HepG2 (cell line): Measurements from ENCODE around the gene CHCHD1. TPM values are rescaled to one million over a fixed set of nuclear protein-coding genes. Genes with fewer than 3 reads are reported as not detected.

Source experiments
- GABPA ChIP-seq, 2 experiments: IDR thresholded peaks; 2 replicates each; pipeline ENCODE4 v1.6.1; 2011 to 2016; ENCODE audit warnings: low read depth in 2 of 2, low read length in 1 of 2, missing biosample characterization in 1 of 2, missing genetic modification characterization in 1 of 2
- HMG20B ChIP-seq: conservative IDR thresholded peaks from 2 replicates; pipeline ENCODE4 v1.6.1; 2016; ENCODE audit warnings: missing genetic modification reagents, missing compliant biosample characterization
- KLF6 ChIP-seq: IDR thresholded peaks from 2 replicates; pipeline ENCODE4 v1.8.0; 2016; ENCODE audit warnings: missing biosample characterization, missing genetic modification reagents
- MIER3 ChIP-seq: IDR thresholded peaks from 2 replicates; pipeline ENCODE4 v1.6.1; 2016; ENCODE audit warnings: missing compliant biosample characterization, borderline replicate concordance
- MYPOP ChIP-seq: sonication (generic); formaldehyde crosslinking; IDR thresholded peaks from 2 replicates; pipeline ENCODE4 v1.8.1; 2023; ENCODE audit warnings: mild to moderate bottlenecking, moderate library complexity, missing genetic modification reagents
- NR2F6 ChIP-seq, 2 experiments: IDR thresholded peaks; 2 replicates each; pipeline ENCODE4 v1.6.1; 2016; ENCODE audit warnings: antibody characterized with exemption in 1 of 2, mild to moderate bottlenecking in 1 of 2
- PAXIP1 ChIP-seq: sonication (generic); formaldehyde crosslinking; conservative IDR thresholded peaks from 2 replicates; pipeline ENCODE4 v1.4.0; 2020; ENCODE audit warnings: mild to moderate bottlenecking, missing genetic modification reagents, moderate library complexity
- POLR2G ChIP-seq: fragments of 200-400 bp; formaldehyde crosslinking; IDR thresholded peaks from 2 replicates; pipeline ENCODE4 v1.6.1; 2018; ENCODE audit warnings: mild to moderate bottlenecking, low read depth, low read length, moderate library complexity
- REPIN1 ChIP-seq: sonication (generic); formaldehyde crosslinking; IDR thresholded peaks from 2 replicates; pipeline ENCODE4 v1.8.0; 2022; ENCODE audit warnings: missing genetic modification reagents, low read depth, mild to moderate bottlenecking, borderline replicate concordance
- RXRA ChIP-seq: sonication (generic); formaldehyde crosslinking; IDR thresholded peaks from 2 replicates; pipeline ENCODE4 v1.5.1; 2020; ENCODE audit warnings: missing genetic modification reagents
- SCMH1 ChIP-seq: sonication (generic); formaldehyde crosslinking; IDR thresholded peaks from 2 replicates; pipeline ENCODE4 v1.9.0; 2021; ENCODE audit warnings: missing genetic modification reagents, mild to moderate bottlenecking, borderline replicate concordance
- SMARCC2 ChIP-seq: fragments of 450-650 bp; IDR thresholded peaks from 2 replicates; pipeline ENCODE4 v1.6.1; 2017; ENCODE audit warnings: antibody characterized with exemption, mild to moderate bottlenecking
- TBP ChIP-seq: sonication (generic); formaldehyde crosslinking; IDR thresholded peaks from 2 replicates; pipeline ENCODE4 v1.5.0; 2020; ENCODE audit warnings: missing genetic modification reagents
- THAP11 ChIP-seq: IDR thresholded peaks from 2 replicates; pipeline ENCODE4 v1.6.1; 2016; ENCODE audit warnings: missing biosample characterization, missing genetic modification reagents
- TRAFD1 ChIP-seq: sonication (generic); formaldehyde crosslinking; IDR thresholded peaks from 2 replicates; pipeline ENCODE4 v1.5.1; 2020; ENCODE audit warnings: missing genetic modification reagents, mild to moderate bottlenecking, borderline replicate concordance
- ZNF207 ChIP-seq: fragments of 450-650 bp; IDR thresholded peaks from 2 replicates; pipeline ENCODE4 v1.6.1; 2016; ENCODE audit warnings: antibody characterized with exemption, borderline replicate concordance
- ZNF597 ChIP-seq: sonication (generic); formaldehyde crosslinking; IDR thresholded peaks from 2 replicates; pipeline ENCODE4 v1.5.0; 2020; ENCODE audit warnings: missing genetic modification reagents
- ZNF598 ChIP-seq: sonication (generic); formaldehyde crosslinking; IDR thresholded peaks from 2 replicates; pipeline ENCODE4 v1.5.1; 2020; ENCODE audit warnings: mild to moderate bottlenecking, missing genetic modification reagents, borderline replicate concordance
- ZNF792 ChIP-seq: IDR thresholded peaks from 2 replicates; pipeline ENCODE4 v1.6.1; 2016
- ZNF879 ChIP-seq: sonication (generic); formaldehyde crosslinking; IDR thresholded peaks from 2 replicates; pipeline ENCODE4 v1.8.1; 2023; ENCODE audit warnings: missing genetic modification reagents
- polyA plus RNA-seq, 8 experiments: library from polyadenylated mRNA; depleted of rRNA in 3 of 8; stranded (reverse) in 7 of 8; unstranded in 1 of 8; fragments of >200 nt; fragmentation: Illumina TruSeq in 4 of 8; extraction: Trizol in 4 of 8; gene quantifications; 2 replicates each; pipeline versions ENCODE4 v1.2.1 to v1.2.3, GENCODE V29; 2011 to 2016; ENCODE audit warnings: low read depth in 4 of 8, missing spikeins in 1 of 8, mixed read lengths in 1 of 8; ENCODE audit not compliant: insufficient read depth in 1 of 8
- total RNA-seq, 5 experiments: library from RNA; depleted of rRNA; stranded (reverse); fragments of >200 nt; fragmentation: Illumina TruSeq; extraction: Trizol; gene quantifications; 2 replicates each; pipeline ENCODE4 v1.2.3, GENCODE V29; 2016; ENCODE audit warnings: low read depth in 1 of 5
- TF ChIP-seq, protein P1 (sequence below): sonication (generic); formaldehyde crosslinking; IDR thresholded peaks from 2 replicates; pipeline ENCODE4 v1.4.0; 2020; ENCODE audit warnings: missing genetic modification reagents

The CHCHD1 gene
- total and polyA plus RNA-seq, 2 of the 13 experiments (the other 11 are each of a cell fraction or from before 2014, with no cell fraction given) = 36.9 to 71.2 TPM

DNA sequence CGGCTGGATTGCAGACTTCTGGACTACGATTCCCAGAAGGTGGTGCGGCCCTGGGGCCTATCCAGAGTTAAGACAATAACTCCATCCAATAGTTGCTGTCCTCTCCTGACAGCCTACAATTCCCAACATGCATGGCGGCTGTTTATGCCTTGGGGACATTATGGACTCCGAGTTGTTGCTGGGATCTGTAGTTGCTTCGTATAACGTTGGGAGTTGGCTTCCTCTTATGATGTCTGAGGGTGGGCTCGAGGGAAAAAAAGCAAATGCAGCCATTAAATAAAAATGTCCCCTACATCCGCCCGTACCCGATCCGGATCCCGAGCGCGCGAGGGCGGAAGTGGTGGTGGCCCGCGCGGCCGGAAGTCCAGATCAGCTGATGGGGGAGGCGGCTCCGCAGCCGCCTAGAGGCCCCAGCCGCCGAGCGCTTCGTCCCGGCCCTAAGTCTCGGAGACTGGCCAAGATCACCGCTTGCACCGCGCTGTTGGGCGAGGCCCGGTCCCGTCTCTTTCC lies 3.4 kb downstream of the CHCHD1 start, which contains the start of gene ZSWIM8 (continued):
- TF ChIP-seq MYPOP (CRISPR knock-in tag) (no peak; the same call in 1 of the 2 replicates), REPIN1 (CRISPR knock-in tag) (peak; percentile 44; the same call in 1 of the 2 replicates), ZNF792 (CRISPR knock-in tag) (no peak), GABPA (IDR thresholded peaks at IDR 0.05; ENCODE audit: low read depth, low read length) (peak; percentile 83), GABPA (CRISPR knock-in tag; IDR thresholded peaks at IDR 0.05; ENCODE audit: low read depth) (peak; percentile 93), POLR2G (peak; percentile 68), SCMH1 (CRISPR knock-in tag) (no peak), THAP11 (CRISPR knock-in tag) (peak; percentile 97), MIER3 (CRISPR knock-in tag) (no peak), TRAFD1 (CRISPR knock-in tag) (no peak), RXRA (CRISPR knock-in tag) (no peak), HMG20B (no peak), ZNF207 (no peak), PAXIP1 (CRISPR knock-in tag) (no peak), ZNF597 (CRISPR knock-in tag) (no peak), KLF6 (CRISPR knock-in tag) (no peak), ZNF879 (no peak), SMARCC2 (no peak), ZNF598 (CRISPR knock-in tag) (no peak), TBP (CRISPR knock-in tag) (no peak), NR2F6 (IDR thresholded peaks at IDR 0.05) (no peak; the same call in 1 of the 2 replicates), NR2F6 (CRISPR knock-in tag; IDR thresholded peaks at IDR 0.05) (no peak)
- TF ChIP-seq, protein P1, sequence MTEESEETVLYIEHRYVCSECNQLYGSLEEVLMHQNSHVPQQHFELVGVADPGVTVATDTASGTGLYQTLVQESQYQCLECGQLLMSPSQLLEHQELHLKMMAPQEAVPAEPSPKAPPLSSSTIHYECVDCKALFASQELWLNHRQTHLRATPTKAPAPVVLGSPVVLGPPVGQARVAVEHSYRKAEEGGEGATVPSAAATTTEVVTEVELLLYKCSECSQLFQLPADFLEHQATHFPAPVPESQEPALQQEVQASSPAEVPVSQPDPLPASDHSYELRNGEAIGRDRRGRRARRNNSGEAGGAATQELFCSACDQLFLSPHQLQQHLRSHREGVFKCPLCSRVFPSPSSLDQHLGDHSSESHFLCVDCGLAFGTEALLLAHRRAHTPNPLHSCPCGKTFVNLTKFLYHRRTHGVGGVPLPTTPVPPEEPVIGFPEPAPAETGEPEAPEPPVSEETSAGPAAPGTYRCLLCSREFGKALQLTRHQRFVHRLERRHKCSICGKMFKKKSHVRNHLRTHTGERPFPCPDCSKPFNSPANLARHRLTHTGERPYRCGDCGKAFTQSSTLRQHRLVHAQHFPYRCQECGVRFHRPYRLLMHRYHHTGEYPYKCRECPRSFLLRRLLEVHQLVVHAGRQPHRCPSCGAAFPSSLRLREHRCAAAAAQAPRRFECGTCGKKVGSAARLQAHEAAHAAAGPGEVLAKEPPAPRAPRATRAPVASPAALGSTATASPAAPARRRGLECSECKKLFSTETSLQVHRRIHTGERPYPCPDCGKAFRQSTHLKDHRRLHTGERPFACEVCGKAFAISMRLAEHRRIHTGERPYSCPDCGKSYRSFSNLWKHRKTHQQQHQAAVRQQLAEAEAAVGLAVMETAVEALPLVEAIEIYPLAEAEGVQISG (CRISPR knock-in tag) = peak; percentile 83
